ENCODE data around the gene SOWAHB. TPM values are rescaled to one million over a fixed set of nuclear protein-coding genes. Genes with fewer than 3 reads are reported as not detected.
"Not testable (repeated sequence)": the region's sequence is repeated elsewhere in the genome, so short reads cannot be mapped to it uniquely, and the experiment has no call there.

SOWAHB gene
- total RNA-seq, 3 donors from 2014 or later (not counting 1 experiment from before 2014, with no cell fraction given): not detected

DNA sequence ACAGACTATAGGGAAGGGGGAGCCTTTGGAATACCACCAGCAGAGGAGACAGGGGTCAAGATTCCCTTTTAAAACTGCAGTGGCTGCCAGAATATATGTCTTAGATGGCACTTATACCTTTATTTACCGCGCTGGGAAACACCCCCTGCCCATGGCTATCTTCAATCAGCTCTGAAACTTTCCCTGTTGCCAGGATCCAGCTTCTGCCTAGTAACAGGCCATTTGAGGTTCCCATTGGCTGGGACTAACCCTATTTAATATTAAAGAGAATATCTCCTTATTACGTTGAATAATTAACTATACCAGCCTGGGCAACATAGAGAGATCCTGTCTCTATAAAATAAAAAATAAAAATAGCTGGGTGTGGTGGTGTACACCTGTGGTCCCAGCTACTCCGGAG, 23.8 kb downstream of the SOWAHB start:
- H3K36me3 Mint-ChIP-seq: no peaks in the 10 kb centered on the region
- Histone ChIP-seq H3K4me1 (ENCODE audit: control insufficient read depth, insufficient read depth, low read length) (no peaks in the 10 kb centered on the region), H3K27ac (ENCODE audit: low read length) (no peak overlapping the region), H3K36me3 (ENCODE audit: control insufficient read depth, insufficient read depth, low read length) (no peaks in the 10 kb centered on the region), H3K27me3 (ENCODE audit: control insufficient read depth, insufficient read depth, low read length) (peaks cover 2% of the 10 kb centered on the region), H3K9me3 (ENCODE audit: control insufficient read depth, insufficient read depth, low read length) (no peaks in the 10 kb centered on the region), H3K4me3 (ENCODE audit: low read length) (no peak overlapping the region)
- H3K4me3 Mint-ChIP-seq: no peak overlapping the region
- H3K27ac Mint-ChIP-seq: no peak overlapping the region
- 93% methylated on average over 3 of the region's 4 CpGs for WGBS (ENCODE audit: insufficient coverage)
- no peak for ATAC-seq
- peaks cover 14 to 32% of the 10 kb centered on the region in 2 donors for H3K27me3 Mint-ChIP-seq (ENCODE audit: low read depth in 2 of 2)
- TF ChIP-seq, protein P1, sequence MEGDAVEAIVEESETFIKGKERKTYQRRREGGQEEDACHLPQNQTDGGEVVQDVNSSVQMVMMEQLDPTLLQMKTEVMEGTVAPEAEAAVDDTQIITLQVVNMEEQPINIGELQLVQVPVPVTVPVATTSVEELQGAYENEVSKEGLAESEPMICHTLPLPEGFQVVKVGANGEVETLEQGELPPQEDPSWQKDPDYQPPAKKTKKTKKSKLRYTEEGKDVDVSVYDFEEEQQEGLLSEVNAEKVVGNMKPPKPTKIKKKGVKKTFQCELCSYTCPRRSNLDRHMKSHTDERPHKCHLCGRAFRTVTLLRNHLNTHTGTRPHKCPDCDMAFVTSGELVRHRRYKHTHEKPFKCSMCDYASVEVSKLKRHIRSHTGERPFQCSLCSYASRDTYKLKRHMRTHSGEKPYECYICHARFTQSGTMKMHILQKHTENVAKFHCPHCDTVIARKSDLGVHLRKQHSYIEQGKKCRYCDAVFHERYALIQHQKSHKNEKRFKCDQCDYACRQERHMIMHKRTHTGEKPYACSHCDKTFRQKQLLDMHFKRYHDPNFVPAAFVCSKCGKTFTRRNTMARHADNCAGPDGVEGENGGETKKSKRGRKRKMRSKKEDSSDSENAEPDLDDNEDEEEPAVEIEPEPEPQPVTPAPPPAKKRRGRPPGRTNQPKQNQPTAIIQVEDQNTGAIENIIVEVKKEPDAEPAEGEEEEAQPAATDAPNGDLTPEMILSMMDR (IDR thresholded peaks at IDR 0.05): no peak
- H3K4me1 Mint-ChIP-seq: peaks cover 0 to 5% of the 10 kb centered on the region in 2 donors
- intact Hi-C loops (cut with micrococcal nuclease): no loop called here
- DNase-seq: no peak
- H3K9me3 Mint-ChIP-seq: no peaks in the 10 kb centered on the region

DNA sequence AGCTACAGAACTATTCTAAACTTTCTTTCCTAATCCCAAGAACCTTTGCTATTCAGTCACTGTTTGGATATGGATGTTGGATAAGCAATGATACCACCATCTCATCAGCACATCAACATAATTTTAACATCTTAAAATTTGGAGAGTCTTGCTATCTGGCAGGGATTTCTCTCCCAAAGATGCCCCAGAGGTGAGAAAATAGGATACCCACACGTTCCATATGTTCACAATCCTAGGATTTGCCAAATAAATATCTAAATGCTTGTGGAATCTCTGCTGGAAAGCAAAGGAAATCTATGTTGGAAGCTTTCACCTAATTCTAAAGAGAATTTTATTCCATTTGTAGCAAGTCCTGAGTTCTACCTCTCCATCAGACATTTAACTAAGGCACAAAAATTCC, 24.4 kb downstream of the SOWAHB start:
- Histone ChIP-seq H3K4me1 (ENCODE audit: control insufficient read depth, insufficient read depth, low read length) (no peaks in the 10 kb centered on the region), H3K36me3 (ENCODE audit: control insufficient read depth, insufficient read depth, low read length) (no peaks in the 10 kb centered on the region), H3K27me3 (ENCODE audit: control insufficient read depth, insufficient read depth, low read length) (peaks cover 2% of the 10 kb centered on the region), H3K27ac (ENCODE audit: low read length) (no peak overlapping the region), H3K9me3 (ENCODE audit: control insufficient read depth, insufficient read depth, low read length) (no peaks in the 10 kb centered on the region), H3K4me3 (ENCODE audit: low read length) (no peak overlapping the region)
- no peaks in the 10 kb centered on the region for H3K9me3 Mint-ChIP-seq
- 29% methylated on average over 1 of the region's 1 CpG for WGBS (ENCODE audit: insufficient coverage)
- TF ChIP-seq, protein P1 (IDR thresholded peaks at IDR 0.05): no peak
- ATAC-seq: no peak
- no peak overlapping the region for H3K4me3 Mint-ChIP-seq
- H3K4me1 Mint-ChIP-seq: peaks cover 0 to 5% of the 10 kb centered on the region in 2 donors
- H3K36me3 Mint-ChIP-seq: no peaks in the 10 kb centered on the region
- H3K27me3 Mint-ChIP-seq (ENCODE audit: low read depth in 2 of 2): peaks cover 12 to 30% of the 10 kb centered on the region in 2 donors
- H3K27ac Mint-ChIP-seq: no peak overlapping the region
- no peak for DNase-seq
- intact Hi-C loops (cut with micrococcal nuclease): no loop called here

DNA sequence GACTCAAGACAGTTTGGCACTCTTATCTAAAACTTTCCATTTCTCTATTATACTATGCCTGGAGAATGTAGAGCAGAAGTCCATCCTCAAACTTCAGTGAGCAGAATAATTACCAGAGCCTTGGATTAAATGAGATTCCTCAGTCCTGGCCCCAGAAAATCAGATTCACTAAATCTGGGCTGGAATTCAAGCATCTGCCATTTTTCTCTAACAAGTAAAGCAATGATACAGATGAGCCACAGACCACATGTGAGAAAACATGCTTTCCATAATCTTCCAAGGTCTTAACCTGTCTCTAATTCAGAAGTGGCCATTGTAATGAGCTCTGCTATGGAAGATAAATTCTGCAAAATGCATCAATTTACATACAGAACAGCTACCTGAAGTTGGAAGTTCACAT, 25.4 kb downstream of the SOWAHB start:
- intact Hi-C loops (cut with micrococcal nuclease): no loop called here
- no peaks in the 10 kb centered on the region for H3K4me1 ChIP-seq (ENCODE audit: control insufficient read depth, insufficient read depth, low read length)
- no peaks in the 10 kb centered on the region for H3K36me3 ChIP-seq (ENCODE audit: control insufficient read depth, insufficient read depth, low read length)
- no peak overlapping the region for H3K27ac ChIP-seq (ENCODE audit: low read length)
- no peak overlapping the region for H3K4me3 ChIP-seq (ENCODE audit: low read length)
- H3K9me3 Mint-ChIP-seq: no peaks in the 10 kb centered on the region
- TF ChIP-seq, protein P1 (IDR thresholded peaks at IDR 0.05): no peak
- peaks cover 5 to 25% of the 10 kb centered on the region in 2 donors for H3K27me3 Mint-ChIP-seq (ENCODE audit: low read depth in 2 of 2)
- H3K9me3 ChIP-seq (ENCODE audit: control insufficient read depth, insufficient read depth, low read length): no peaks in the 10 kb centered on the region
- H3K27ac Mint-ChIP-seq: no peak overlapping the region
- H3K36me3 Mint-ChIP-seq: no peaks in the 10 kb centered on the region
- DNase-seq (no peak), ATAC-seq (no peak)
- H3K4me1 Mint-ChIP-seq: peaks cover 0 to 5% of the 10 kb centered on the region in 2 donors
- peaks cover 2% of the 10 kb centered on the region for H3K27me3 ChIP-seq (ENCODE audit: control insufficient read depth, insufficient read depth, low read length)
- H3K4me3 Mint-ChIP-seq: no peak overlapping the region

DNA sequence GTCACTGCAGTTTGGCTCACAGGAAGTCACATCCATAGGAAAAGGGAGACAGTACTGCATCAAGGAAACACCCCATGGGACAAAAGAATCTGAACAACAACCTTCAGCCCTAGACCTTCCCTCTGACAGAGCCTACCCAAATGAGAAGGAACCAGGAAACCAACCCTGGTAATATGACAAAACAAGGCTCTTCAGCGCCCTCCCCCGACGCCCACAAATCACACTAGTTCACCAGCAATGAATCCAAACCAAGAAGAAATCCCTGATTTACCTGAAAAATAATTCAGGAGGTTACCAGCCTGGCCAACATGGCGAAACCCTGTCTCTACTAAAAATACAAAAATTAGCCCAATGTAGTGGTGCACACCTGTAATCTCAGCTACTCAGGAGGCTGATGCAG, 29.2 kb downstream of the SOWAHB start:
- H3K4me3 Mint-ChIP-seq; H3K36me3 Mint-ChIP-seq; H3K4me1 Mint-ChIP-seq; H3K4me3 ChIP-seq (ENCODE audit: low read length); H3K27ac ChIP-seq (ENCODE audit: low read length); intact Hi-C loops (cut with micrococcal nuclease); H3K27ac Mint-ChIP-seq; H3K36me3 ChIP-seq (ENCODE audit: control insufficient read depth, insufficient read depth, low read length); H3K27me3 ChIP-seq (ENCODE audit: control insufficient read depth, insufficient read depth, low read length); DNase-seq; ATAC-seq; H3K9me3 ChIP-seq (ENCODE audit: control insufficient read depth, insufficient read depth, low read length); H3K9me3 Mint-ChIP-seq; H3K4me1 ChIP-seq (ENCODE audit: control insufficient read depth, insufficient read depth, low read length): not testable (repeated sequence)
- WGBS (ENCODE audit: insufficient coverage): 96% methylated on average over 4 of the region's 4 CpGs
- H3K27me3 Mint-ChIP-seq (ENCODE audit: low read depth in 2 of 2): peaks cover 3 to 30% of the 10 kb centered on the region in 2 donors

All from natural killer cell (primary cell).